GM12878 (cell line): ENCODE measurements around the gene DLG2. TPM values are rescaled to one million over a fixed set of nuclear protein-coding genes. Genes with fewer than 3 reads are reported as not detected.

ENCODE experiments used
- ATAC-seq: fragments of 200-7000 bp; cut with Tn5 transposase; 3 replicates; pipeline ENCODE4 v1.9.1; 2020; ENCODE audit warnings: mild to moderate bottlenecking, moderate library complexity
- BruUV-seq: library from RNA; stranded (reverse); fragments of 400-500 nt; replicated peaks from 2 replicates; lab custom pipeline; 2021; lab: Mats Ljungman, UMichigan
- CTCF ChIA-PET: fragments of 300-600 bp; sonication (Branson Sonifier 250); formaldehyde crosslinking; extraction: SDS; loops from one replicate; lab custom pipeline; 2021; ENCODE audit warnings: inconsistent platforms; lab: Yijun Ruan, JAX
- POLR2A ChIA-PET: fragments of 350-600 bp; formaldehyde crosslinking; extraction: SDS; loops from one replicate; lab custom pipeline; 2021; ENCODE audit warnings: inconsistent platforms; lab: Charles Lee
- RAD21 ChIA-PET: fragments of 300-600 bp; sonication (Branson Sonifier 250); formaldehyde crosslinking; loops from one replicate; lab custom pipeline; 2023; ENCODE audit warnings: antibody characterized with exemption; ENCODE audit not compliant: unreplicated experiment; lab: Charles Lee
- SMC1A ChIA-PET: fragments of 300-600 bp; sonication (Branson Sonifier 250); formaldehyde crosslinking; loops from one replicate; lab custom pipeline; 2023; ENCODE audit not compliant: unreplicated experiment, uncharacterized antibody; lab: Charles Lee
- DNase-seq: peaks from one replicate; pipeline ENCODE4 v3.0.0-alpha.2; 2011; ENCODE audit warnings: low read depth, low spot score
- FAIRE-seq: peaks from 3 replicates; lab custom pipeline; 2011; peaks lifted over from hg19 to GRCh38; lab: Jason Lieb, UNC
- H2AFZ ChIP-seq: 2 replicates; pipeline ENCODE4 v1.6.0; 2011; ENCODE audit warnings: low read depth, low read length, control low read depth; ENCODE audit not compliant: control insufficient read depth
- H3K27ac ChIP-seq: 2 replicates; pipeline ENCODE4 v1.5.1; 2011; ENCODE audit warnings: control low read depth; ENCODE audit not compliant: control insufficient read depth, insufficient read depth
- H3K27me3 ChIP-seq, 2 experiments: replicated peaks in 1 of 2; 2 replicates each; pipeline versions ENCODE4 v1.6.0 to v1.6.1; 2011; ENCODE audit warnings: low read length in 1 of 2; ENCODE audit not compliant: control insufficient read depth in 2 of 2, insufficient read depth in 2 of 2
- H3K36me3 ChIP-seq, 2 experiments: 2 replicates each; pipeline ENCODE4 v1.5.1; 2011; ENCODE audit warnings: low read length in 1 of 2; ENCODE audit not compliant: control insufficient read depth in 2 of 2, insufficient read depth in 2 of 2
- H3K4me1 ChIP-seq: 2 replicates; pipeline ENCODE4 v1.6.1; 2011; ENCODE audit warnings: mild to moderate bottlenecking, low read length, moderate library complexity, mixed read lengths; ENCODE audit not compliant: control insufficient read depth, insufficient read depth
- H3K4me2 ChIP-seq: 2 replicates; pipeline ENCODE4 v1.6.0; 2011; ENCODE audit warnings: control low read depth; ENCODE audit not compliant: control insufficient read depth, insufficient read depth
- H3K4me3 ChIP-seq: fragments of 200-600 bp; sonication (generic); 2 replicates; pipeline ENCODE4 v1.5.1; 2016
- H3K79me2 ChIP-seq: 2 replicates; pipeline ENCODE4 v1.6.0; 2011; ENCODE audit warnings: low read length; ENCODE audit not compliant: control insufficient read depth, insufficient read depth
- H3K9ac ChIP-seq: 2 replicates; pipeline ENCODE4 v1.8.0; 2011; ENCODE audit warnings: low read length, control low read depth, mixed read lengths; ENCODE audit not compliant: control insufficient read depth, insufficient read depth
- H3K9me3 ChIP-seq: replicated peaks from 3 replicates; pipeline ENCODE4 v1.5.1; 2011; ENCODE audit warnings: mild to moderate bottlenecking, low read length; ENCODE audit not compliant: control insufficient read depth, insufficient read depth
- H4K20me1 ChIP-seq: 2 replicates; pipeline ENCODE4 v1.6.0; 2011; ENCODE audit not compliant: control insufficient read depth, insufficient read depth
- ATF3 ChIP-seq: IDR thresholded peaks from 2 replicates; pipeline ENCODE4 v1.6.1; 2011; ENCODE audit warnings: low read depth, mild to moderate bottlenecking, low read length, moderate library complexity, borderline replicate concordance; ENCODE audit errors: extremely low read depth
- BCL3 ChIP-seq: IDR thresholded peaks from 2 replicates; pipeline ENCODE4 v1.6.1; 2011; ENCODE audit warnings: borderline replicate concordance, low read depth, mild to moderate bottlenecking, moderate library complexity, low read length; ENCODE audit not compliant: insufficient read depth, poor library complexity, severe bottlenecking
- EED ChIP-seq: sonication (generic); IDR thresholded peaks from 2 replicates; pipeline ENCODE4 v1.6.1; 2016; ENCODE audit warnings: antibody characterized with exemption, low read depth
- HDAC6 ChIP-seq: fragments of 200-600 bp; sonication (generic); IDR thresholded peaks from one replicate; pipeline ENCODE4 v1.8.0; 2017; ENCODE audit warnings: antibody characterized with exemption; ENCODE audit not compliant: unreplicated experiment
- RAD51 ChIP-seq: fragments of 450-650 bp; IDR thresholded peaks from 2 replicates; pipeline ENCODE4 v1.6.1; 2016; ENCODE audit warnings: moderate library complexity, mild to moderate bottlenecking, inconsistent platforms
- WGBS: methylation state at CpG from one replicate; pipeline ENCODE4 v1.1.6; 2016; ENCODE audit warnings: low lambda C conversion rate; ENCODE audit not compliant: insufficient replicate concordance, insufficient coverage; ENCODE audit errors: missing lambda C conversion rate; 5-methylcytosine and 5-hydroxymethylcytosine counted together
- in situ Hi-C: fragments of 300-500 bp; cut with MboI; formaldehyde crosslinking; loops from 9 replicates; pipeline ENCODE4 v1.14.3; 2018; ENCODE audit warnings: mixed read lengths
- intact Hi-C: fragments of 100-400 bp; cut with micrococcal nuclease; formaldehyde crosslinking; loops from one replicate; pipeline ENCODE4 v1.14.2; 2022; ENCODE audit not compliant: unreplicated experiment
- polyA plus RNA-seq, 11 experiments: library from polyadenylated mRNA; depleted of rRNA in 4 of 11; unstranded in 6 of 11; stranded (reverse) in 5 of 11; fragments of >200 nt; fragmentation: Nextera tagmentation in 4 of 11; fragmentation: Illumina TruSeq in 1 of 11; extraction: Ambion mirVana in 4 of 11; extraction: Trizol in 1 of 11; gene quantifications; 1 replicate in 1 of 11; 2 replicates in 10 of 11; pipeline versions ENCODE4 v1.2.1 to v1.2.3, GENCODE V29; 2011 to 2016; ENCODE audit warnings: inconsistent platforms in 2 of 11, missing spikeins in 2 of 11, low read depth in 1 of 11
- total RNA-seq, 4 experiments: library from RNA; depleted of rRNA in 3 of 4; stranded (reverse); fragments of >200 nt in 3 of 4; fragmentation: Illumina TruSeq in 1 of 4; extraction: Trizol in 1 of 4; gene quantifications; 2 replicates each; pipeline versions ENCODE4 v1.2.1 to v1.2.3, GENCODE V29; 2013 to 2021
- TF ChIP-seq, protein P1 (sequence below): IDR thresholded peaks from 2 replicates; pipeline ENCODE4 v1.6.1; 2011; ENCODE audit warnings: mild to moderate bottlenecking, low read depth, low read length, moderate library complexity; ENCODE audit not compliant: insufficient replicate concordance

DLG2 gene
- total and polyA plus RNA-seq, 10 of the 15 experiments (the other 5 are each of a cell fraction or from before 2014, with no cell fraction given) = 0.09 to 0.98 (median 0.35) TPM

- DNase-seq = no peak
- no peak for FAIRE-seq
- Histone ChIP-seq H3K36me3 (no peaks in the 10 kb centered on the region), H3K9ac (no peak overlapping the region), H3K27ac (no peak overlapping the region), H3K27me3 (no peaks in the 10 kb centered on the region), H4K20me1 (no peaks in the 10 kb centered on the region), H3K9me3 (no peaks in the 10 kb centered on the region), H3K79me2 (no peaks in the 10 kb centered on the region), H2AFZ (no peak overlapping the region), H3K4me2 (no peak overlapping the region), H3K4me3 (no peak overlapping the region), H3K4me1 (no peaks in the 10 kb centered on the region)
- no TSS peak for BruUV-seq
- WGBS = 17% methylated on average over 2 of the region's 2 CpGs
- ChIA-PET POLR2A (no interaction called here), SMC1A (no interaction called here), RAD21 (no interaction called here), CTCF (no interaction called here)
- intact Hi-C loops (no loop called here), in situ Hi-C loops (no loop called here)
- TF ChIP-seq, protein P1, sequence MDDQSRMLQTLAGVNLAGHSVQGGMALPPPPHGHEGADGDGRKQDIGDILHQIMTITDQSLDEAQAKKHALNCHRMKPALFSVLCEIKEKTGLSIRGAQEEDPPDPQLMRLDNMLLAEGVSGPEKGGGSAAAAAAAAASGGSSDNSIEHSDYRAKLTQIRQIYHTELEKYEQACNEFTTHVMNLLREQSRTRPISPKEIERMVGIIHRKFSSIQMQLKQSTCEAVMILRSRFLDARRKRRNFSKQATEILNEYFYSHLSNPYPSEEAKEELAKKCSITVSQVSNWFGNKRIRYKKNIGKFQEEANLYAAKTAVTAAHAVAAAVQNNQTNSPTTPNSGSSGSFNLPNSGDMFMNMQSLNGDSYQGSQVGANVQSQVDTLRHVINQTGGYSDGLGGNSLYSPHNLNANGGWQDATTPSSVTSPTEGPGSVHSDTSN = no peak
- TF ChIP-seq ATF3 (no peak), EED (no peak), RAD51 (no peak), HDAC6 (no peak), BCL3 (no peak)
- ATAC-seq = no peak
Measured at GRCh38 chr11:84909740-84910139, 717.4 kb downstream of the DLG2 start.
